Effector memory CD4-positive, alpha-beta T cell (primary cell): ENCODE measurements around the gene TRIOBP.

ENCODE experiments used
- DNase-seq, 3 donors: peaks; one replicate each; pipeline ENCODE4 v3.0.0-alpha.2; 2020
- H3K27ac ChIP-seq: 2 replicates; pipeline ENCODE4 v1.7.0; 2013; ENCODE audit warnings: mild to moderate bottlenecking, low read length, moderate library complexity; ENCODE audit not compliant: insufficient read depth, poor library complexity, severe bottlenecking
- H3K27me3 ChIP-seq: replicated peaks from 2 replicates; pipeline ENCODE4 v1.7.0; 2013; ENCODE audit warnings: mild to moderate bottlenecking, low read length; ENCODE audit not compliant: insufficient read depth, control insufficient read depth, poor library complexity, severe bottlenecking
- H3K36me3 ChIP-seq: 2 replicates; pipeline ENCODE4 v1.7.0; 2013; ENCODE audit warnings: mild to moderate bottlenecking, low read length, moderate library complexity; ENCODE audit not compliant: control insufficient read depth, insufficient read depth
- H3K4me1 ChIP-seq: 2 replicates; pipeline ENCODE4 v1.7.0; 2013; ENCODE audit warnings: low read length, mild to moderate bottlenecking; ENCODE audit not compliant: control insufficient read depth, insufficient read depth, poor library complexity, severe bottlenecking
- H3K4me3 ChIP-seq: 2 replicates; pipeline ENCODE4 v1.7.0; 2013; ENCODE audit warnings: low read length, low read depth, mild to moderate bottlenecking; ENCODE audit not compliant: insufficient read depth, poor library complexity, severe bottlenecking
- H3K9me3 ChIP-seq: 2 replicates; pipeline ENCODE4 v1.7.0; 2013; ENCODE audit warnings: mild to moderate bottlenecking, low read length, moderate library complexity; ENCODE audit not compliant: control insufficient read depth

Gene TRIOBP

DNA sequence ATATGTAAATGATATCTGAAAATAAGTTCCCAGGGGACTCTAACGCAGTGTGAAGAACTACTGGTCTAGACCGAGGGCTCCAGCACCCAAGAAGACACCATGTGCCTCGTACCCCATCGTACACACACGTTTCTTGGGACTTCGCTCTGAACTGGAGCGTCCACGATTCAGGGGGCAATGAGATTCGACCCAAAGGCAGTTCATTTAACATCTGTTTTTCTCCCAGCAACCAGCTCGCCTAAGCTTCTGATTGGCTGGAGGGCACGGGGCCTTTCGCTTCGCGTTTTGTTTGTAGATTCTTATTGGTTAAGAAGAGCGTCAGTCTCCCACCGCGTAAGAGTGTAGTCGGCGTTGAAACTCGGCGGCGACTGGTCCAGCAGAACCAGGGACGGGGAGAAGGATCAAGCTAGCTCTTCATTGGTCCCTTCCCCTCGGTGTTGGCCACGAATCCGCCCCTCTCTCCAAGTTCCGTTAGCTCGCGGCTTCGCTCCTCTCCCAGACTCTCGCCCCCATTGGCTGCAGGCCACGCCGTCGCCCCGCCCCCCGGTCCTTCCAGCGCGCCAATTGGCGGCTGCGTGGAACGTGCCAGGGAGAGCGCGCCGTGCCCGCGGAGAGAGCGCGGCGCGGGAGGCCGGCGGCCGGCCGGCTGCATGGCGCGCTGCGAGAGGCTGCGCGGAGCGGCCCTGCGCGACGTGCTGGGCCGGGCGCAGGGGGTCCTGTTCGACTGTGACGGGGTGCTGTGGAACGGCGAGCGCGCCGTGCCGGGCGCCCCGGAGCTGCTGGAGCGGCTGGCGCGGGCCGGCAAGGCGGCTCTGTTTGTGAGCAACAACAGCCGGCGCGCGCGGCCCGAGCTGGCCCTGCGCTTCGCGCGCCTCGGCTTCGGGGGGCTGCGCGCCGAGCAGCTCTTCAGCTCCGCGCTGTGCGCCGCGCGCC lies 38.4 kb upstream of the TRIOBP start, which contains the start of gene PDXP:
Gene PDXP, plus strand, starts transcription at position 591 of the 933 bp plus-strand sequence. Its CDS starts 60 bp downstream, at position 651.
- Histone ChIP-seq H3K4me3 (peak within 1 kb of the TSS; percentile 46), H3K4me1 (peaks cover 21% of the 10 kb centered on the region), H3K36me3 (peaks cover 7% of the 10 kb centered on the region), H3K27ac (peak within 1 kb of the TSS; percentile 54), H3K9me3 (no peaks in the 10 kb centered on the region), H3K27me3 (no peaks in the 10 kb centered on the region)
- peak; percentile 95 to 96 (median 95) for DNase-seq

DNA sequence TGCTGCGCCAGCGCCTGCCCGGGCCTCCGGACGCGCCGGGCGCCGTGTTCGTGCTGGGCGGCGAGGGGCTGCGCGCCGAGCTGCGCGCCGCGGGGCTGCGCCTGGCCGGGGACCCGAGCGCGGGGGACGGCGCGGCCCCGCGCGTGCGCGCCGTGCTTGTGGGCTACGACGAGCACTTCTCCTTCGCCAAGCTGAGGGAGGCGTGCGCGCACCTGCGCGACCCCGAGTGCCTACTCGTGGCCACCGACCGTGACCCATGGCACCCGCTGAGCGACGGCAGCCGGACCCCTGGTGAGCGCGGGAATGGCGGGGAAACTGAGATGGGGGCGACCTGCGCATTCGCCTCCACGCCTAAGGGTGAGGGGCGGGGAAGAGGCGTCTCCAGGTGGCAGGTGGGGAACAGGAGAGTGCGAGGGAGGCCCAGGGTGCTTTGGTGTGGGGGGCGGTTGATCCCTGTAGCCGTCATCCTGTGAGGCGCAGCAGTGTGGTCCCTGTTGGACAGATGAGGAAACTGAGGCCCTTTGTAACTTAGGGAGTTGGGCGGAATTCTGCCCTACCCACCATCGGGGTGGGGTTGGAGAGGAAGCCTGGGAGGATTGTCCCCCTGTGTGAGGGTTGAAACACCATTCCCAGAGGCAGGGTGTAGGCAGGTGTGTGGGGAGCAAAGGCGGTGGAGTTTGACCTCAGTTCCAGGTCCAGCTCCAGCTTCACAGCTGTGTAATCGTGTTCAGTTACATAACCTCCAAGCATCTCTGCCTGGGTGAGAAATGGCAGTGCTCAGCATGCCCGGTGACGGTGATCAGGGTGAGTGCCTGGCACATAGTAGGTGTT lies 37.6 kb upstream of the TRIOBP start:
- no peak overlapping the region for H3K27ac ChIP-seq
- H3K27me3 ChIP-seq: no peaks in the 10 kb centered on the region
- no peaks in the 10 kb centered on the region for H3K9me3 ChIP-seq
- H3K4me1 ChIP-seq: peaks cover 21% of the 10 kb centered on the region
- H3K36me3 ChIP-seq: no peaks in the 10 kb centered on the region
- H3K4me3 ChIP-seq: peak overlapping the region; percentile 46
- no peak for DNase-seq

DNA sequence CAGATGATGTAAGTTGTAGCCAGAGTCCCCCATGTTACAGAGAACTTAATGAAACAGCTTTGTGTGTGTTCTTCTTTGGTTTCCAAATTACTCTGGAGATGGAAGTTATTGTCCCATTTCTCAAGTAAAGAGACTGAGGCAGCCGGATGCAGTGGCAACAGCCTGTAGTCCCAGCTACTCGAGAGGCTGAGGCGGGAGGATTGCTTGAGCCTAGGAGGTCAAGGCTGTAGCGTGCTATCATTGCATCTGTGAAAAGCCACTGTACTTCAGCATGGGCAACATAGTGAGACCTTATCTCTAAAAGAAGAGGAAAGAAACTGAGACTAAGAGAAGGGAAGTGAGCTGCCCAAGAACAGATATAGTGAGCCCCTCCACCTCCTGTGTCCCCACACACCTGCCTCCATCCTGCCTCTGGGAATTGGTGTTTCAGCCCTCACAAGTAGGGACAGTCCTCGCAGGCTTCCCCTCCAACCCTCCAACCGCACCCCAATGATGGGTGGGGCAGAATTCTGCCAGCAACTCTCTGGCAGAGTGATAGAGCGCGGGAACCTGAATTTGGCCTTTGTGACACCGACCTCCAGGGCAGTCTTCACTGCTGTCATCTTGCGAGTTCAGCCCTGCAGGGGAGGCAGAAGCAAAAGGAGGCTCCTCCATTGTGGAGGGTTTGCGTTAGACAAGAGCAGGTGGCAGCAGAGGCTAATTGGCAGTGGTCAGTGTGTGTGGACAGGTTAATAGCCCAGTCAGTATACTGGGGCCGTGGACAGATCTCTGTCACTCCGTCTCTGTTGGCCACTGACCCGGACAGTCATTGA lies 36.7 kb upstream of the TRIOBP start:
- Histone ChIP-seq H3K4me1 (peaks cover 21% of the 10 kb centered on the region), H3K27me3 (no peaks in the 10 kb centered on the region), H3K9me3 (no peaks in the 10 kb centered on the region), H3K27ac (no peak overlapping the region), H3K4me3 (no peak overlapping the region), H3K36me3 (no peaks in the 10 kb centered on the region)
- DNase-seq: no peak

DNA sequence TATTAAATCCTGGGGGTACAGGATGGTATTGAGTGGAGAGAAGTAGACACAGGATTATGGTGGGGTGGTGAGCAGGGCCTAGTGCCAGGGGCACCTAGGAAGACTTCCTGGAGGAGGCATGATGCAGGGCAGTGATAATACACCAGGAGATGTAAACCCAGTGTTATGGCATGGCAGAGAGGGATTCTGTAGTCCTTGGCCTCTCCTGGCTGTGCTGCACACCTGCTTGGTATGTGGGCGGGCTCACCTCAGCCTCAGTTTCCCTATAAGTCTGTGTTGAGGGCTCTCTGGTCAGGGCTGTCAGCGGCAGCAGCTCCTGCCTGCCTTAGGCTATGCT lies 36.2 kb upstream of the TRIOBP start:
- Histone ChIP-seq H3K9me3 (no peaks in the 10 kb centered on the region), H3K36me3 (no peaks in the 10 kb centered on the region), H3K4me1 (peaks cover 21% of the 10 kb centered on the region), H3K27ac (no peak overlapping the region), H3K27me3 (no peaks in the 10 kb centered on the region), H3K4me3 (no peak overlapping the region)
- DNase-seq: no peak

DNA sequence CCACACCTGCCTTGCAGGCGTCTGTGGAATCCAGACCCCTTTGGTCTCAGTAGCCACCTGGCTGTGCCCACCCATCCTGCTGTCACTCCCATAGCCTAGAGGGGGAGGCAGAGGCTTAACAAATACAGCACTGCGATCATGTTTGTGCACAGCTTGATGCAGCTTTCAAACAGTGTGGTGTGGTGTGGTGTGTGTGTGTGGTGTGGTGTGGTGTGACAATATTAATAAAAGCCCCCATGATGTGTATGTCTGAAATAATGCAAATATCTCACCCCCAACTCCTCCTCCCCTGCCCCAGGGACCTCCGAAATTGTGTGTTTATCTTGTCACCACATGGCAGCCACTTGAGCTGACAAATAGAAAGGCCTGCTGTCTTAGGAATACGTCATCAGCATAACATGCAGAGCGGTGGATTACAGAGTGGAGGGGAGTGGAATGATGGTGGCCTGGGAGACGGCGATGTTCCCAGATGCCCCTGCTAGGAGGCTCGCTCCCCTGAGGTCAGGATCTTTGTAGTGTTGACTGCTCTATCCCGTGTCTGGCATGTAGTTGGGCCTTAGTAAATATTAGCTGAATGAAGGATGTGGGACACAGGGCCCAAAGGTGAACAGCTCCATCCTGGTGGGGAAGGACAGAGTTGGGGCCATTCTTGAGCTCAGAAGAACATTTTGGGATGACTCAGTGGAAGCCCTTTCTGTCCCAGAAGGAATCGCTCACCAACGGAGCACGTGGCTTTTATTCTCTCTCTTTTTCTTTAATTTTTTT lies 35.5 kb upstream of the TRIOBP start:
- no peak overlapping the region for H3K27ac ChIP-seq
- no peak for DNase-seq
- H3K27me3 ChIP-seq: no peaks in the 10 kb centered on the region
- H3K4me1 ChIP-seq: peaks cover 21% of the 10 kb centered on the region
- no peaks in the 10 kb centered on the region for H3K9me3 ChIP-seq
- H3K36me3 ChIP-seq: peaks cover 4% of the 10 kb centered on the region
- H3K4me3 ChIP-seq: no peak overlapping the region

DNA sequence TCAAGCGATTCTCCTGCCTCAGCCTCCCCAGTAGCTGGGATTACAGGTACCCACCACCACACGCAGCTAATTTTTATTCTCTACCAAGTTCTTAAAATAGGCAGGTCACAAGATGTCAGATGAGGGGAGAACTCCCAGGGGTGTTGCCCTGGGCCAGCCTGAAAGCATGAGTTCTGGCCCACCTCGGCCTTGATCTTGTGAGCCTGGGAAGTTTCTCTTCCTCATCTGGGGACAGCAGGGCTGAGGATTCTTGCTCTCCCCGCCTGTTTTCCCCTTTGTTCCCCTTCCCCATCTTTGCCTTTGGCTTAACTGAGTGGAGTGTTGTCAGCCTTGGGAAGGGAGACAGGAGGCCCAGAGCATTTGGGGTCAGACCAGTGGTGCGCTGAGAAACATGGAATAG lies 34.8 kb upstream of the TRIOBP start:
- Histone ChIP-seq H3K27me3 (no peaks in the 10 kb centered on the region), H3K36me3 (peaks cover 4% of the 10 kb centered on the region), H3K4me3 (no peak overlapping the region), H3K9me3 (no peaks in the 10 kb centered on the region), H3K27ac (no peak overlapping the region), H3K4me1 (peaks cover 21% of the 10 kb centered on the region)
- DNase-seq: no peak

DNA sequence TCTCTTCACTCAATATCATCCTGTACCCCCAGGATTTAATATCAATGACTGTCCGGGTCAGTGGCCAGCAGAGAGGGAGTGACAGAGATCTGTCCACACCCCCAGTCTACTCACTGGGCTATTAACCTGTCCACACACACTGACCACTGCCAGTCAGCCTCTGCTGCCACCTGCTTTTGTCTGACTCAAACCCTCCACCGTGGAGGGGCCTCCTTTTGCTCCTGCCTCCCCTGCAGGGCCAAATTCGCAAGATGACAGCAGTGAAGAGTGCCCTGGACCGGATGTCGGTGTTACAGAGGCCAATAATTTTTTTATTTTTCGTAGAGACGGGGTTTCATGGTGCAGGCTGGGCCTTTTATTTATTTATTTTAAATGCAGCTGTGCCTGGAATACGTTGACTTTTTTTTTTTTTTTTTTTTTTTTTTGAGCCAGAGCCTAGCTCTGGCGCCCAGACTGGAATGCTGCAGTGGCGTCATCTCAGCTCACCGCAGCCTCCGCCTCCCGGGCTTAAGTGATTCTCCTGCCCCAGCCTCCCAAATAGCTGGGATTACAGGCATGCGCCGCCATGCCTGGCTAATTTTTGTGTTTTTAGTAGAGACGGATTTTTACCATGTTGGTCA lies 33.2 kb upstream of the TRIOBP start:
- no peak overlapping the region for H3K4me3 ChIP-seq
- no peaks in the 10 kb centered on the region for H3K9me3 ChIP-seq
- H3K27me3 ChIP-seq: no peaks in the 10 kb centered on the region
- no peak for DNase-seq
- peaks cover 16% of the 10 kb centered on the region for H3K4me1 ChIP-seq
- H3K27ac ChIP-seq: no peak overlapping the region
- peaks cover 4% of the 10 kb centered on the region for H3K36me3 ChIP-seq

DNA sequence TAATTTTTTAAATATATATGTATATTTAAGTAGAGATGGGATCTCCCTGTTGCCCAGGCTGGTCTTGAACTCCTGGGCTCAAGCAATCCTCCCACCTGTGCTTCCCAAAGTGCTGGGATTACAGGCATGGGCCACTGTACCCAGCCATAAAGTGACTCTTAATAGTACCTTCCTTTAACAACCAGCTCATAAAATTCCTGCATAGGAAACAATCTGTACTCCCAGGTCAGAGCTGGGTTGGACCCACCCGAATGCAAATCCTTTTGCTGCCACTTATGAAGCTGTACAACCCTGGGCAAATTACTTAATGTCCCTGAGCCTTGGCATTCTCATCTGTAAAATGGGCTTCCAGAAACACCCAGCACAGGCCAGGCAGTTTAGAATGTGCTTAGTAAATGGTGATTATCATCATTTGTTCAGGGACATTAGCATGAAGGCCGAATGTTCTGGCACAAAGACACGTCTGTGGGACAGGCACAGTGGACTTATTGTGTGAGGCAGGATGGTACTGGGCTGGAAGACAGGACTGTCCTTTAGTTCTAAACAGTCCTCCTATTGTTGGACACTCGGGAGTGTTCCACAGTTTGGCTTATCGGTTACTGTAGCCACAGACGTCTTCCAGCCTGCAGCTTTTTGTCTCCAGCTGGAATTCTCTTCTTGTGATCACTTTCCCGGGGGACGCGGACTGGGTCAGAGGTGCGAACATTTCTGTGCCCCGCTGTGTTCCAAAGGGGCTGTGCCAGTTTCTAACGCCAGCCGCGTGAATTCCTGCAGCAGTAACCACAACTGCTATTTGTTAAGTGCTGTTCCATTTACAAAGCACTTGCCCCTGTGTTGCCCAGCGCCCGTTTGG lies 32.4 kb upstream of the TRIOBP start:
- Histone ChIP-seq H3K9me3 (no peaks in the 10 kb centered on the region), H3K4me3 (no peak overlapping the region), H3K4me1 (peaks cover 11% of the 10 kb centered on the region), H3K27ac (no peak overlapping the region), H3K27me3 (no peaks in the 10 kb centered on the region), H3K36me3 (peaks cover 4% of the 10 kb centered on the region)
- DNase-seq: no peak
